Ovary (tissue), 3 donors: ENCODE data around the gene C12orf57.

Experiments used
- CTCF ChIP-seq, 3 donors: fragments of 450-650 bp in 2 of 3; fragments of 200-600 bp in 1 of 3; IDR thresholded peaks; one replicate each; pipeline versions ENCODE4 v1.5.1 to v1.8.0; 2016 to 2022; ENCODE audit warnings: antibody characterized with exemption in 3 of 3, mild to moderate bottlenecking in 1 of 3
- EP300 ChIP-seq: sonication (generic); formaldehyde crosslinking; IDR thresholded peaks from one replicate; pipeline ENCODE4 v1.6.1; 2017; ENCODE audit warnings: antibody characterized with exemption
- POLR2A ChIP-seq: fragments of 450-650 bp; IDR thresholded peaks from one replicate; pipeline ENCODE4 v1.6.1; 2017; ENCODE audit warnings: antibody characterized with exemption, mild to moderate bottlenecking, moderate library complexity
- donor health status: DM: no; HTN: no; CAD: no.

- TF ChIP-seq POLR2A: peak; percentile 52
- peak; percentile 95 to 97 (median 97) for TF ChIP-seq CTCF (IDR thresholded peaks at IDR 0.05)
- TF ChIP-seq EP300: no peak
These were observed 6.1 kb upstream of the C12orf57 start for GRCh38 chr12:6937481-6938352.
